Heart left ventricle (tissue), 16 donors: ENCODE results near the gene OSBP2. TPM values are rescaled to one million over a fixed set of nuclear protein-coding genes. Genes with fewer than 3 reads are reported as not detected.

ENCODE experiments used
- ATAC-seq, 4 donors: fragments of 200-7000 bp; cut with Tn5 transposase; one replicate each; pipeline ENCODE4 v1.9.1; 2020 to 2022; ENCODE audit warnings: moderate library complexity in 4 of 4, mild to moderate bottlenecking in 3 of 4, moderate number of reproducible peaks in 1 of 4
- DNase-seq, 5 donors: peaks; one replicate each; pipeline ENCODE4 v3.0.0-alpha.2; 2020
- H3K27ac ChIP-seq, 12 donors: fragments of 200-600 bp; sonication (generic) in 4 of 12; one replicate each; pipeline versions ENCODE4 v1.5.0 to v1.8.0; 2016 to 2022; ENCODE audit warnings: mild to moderate bottlenecking in 2 of 12
- H3K27me3 ChIP-seq, 9 donors: fragments of 200-600 bp; sonication (generic) in 2 of 9; one replicate each; pipeline versions ENCODE4 v1.5.1 to v1.8.0; 2016 to 2022; ENCODE audit warnings: mild to moderate bottlenecking in 3 of 9
- H3K36me3 ChIP-seq, 9 donors: fragments of 200-600 bp; sonication (generic) in 2 of 9; one replicate each; pipeline versions ENCODE4 v1.5.0 to v1.8.0; 2018 to 2022; ENCODE audit warnings: mild to moderate bottlenecking in 2 of 9
- H3K4me1 ChIP-seq, 12 donors: fragments of 200-600 bp; sonication (generic) in 4 of 12; one replicate each; pipeline versions ENCODE4 v1.5.0 to v1.8.0; 2016 to 2022; ENCODE audit warnings: mild to moderate bottlenecking in 3 of 12
- H3K4me3 ChIP-seq, 12 donors: fragments of 200-600 bp; sonication (generic) in 4 of 12; one replicate each; pipeline versions ENCODE4 v1.5.0 to v1.8.0; 2017 to 2022; ENCODE audit warnings: mild to moderate bottlenecking in 9 of 12, moderate library complexity in 4 of 12
- H3K9me3 ChIP-seq, 12 donors: fragments of 200-600 bp; sonication (generic) in 4 of 12; one replicate each; pipeline versions ENCODE4 v1.5.0 to v1.8.0; 2016 to 2022; ENCODE audit warnings: mild to moderate bottlenecking in 1 of 12
- POLR2A ChIP-seq, 2 donors: fragments of 450-650 bp; IDR thresholded peaks; one replicate each; pipeline ENCODE4 v1.6.1; 2017; ENCODE audit warnings: antibody characterized with exemption in 2 of 2, mild to moderate bottlenecking in 2 of 2, moderate library complexity in 2 of 2
- WGBS, 4 donors: extraction: QIAGEN DNeasy Blood & Tissue Kit in 2 of 4; methylation state at CpG; one replicate each; pipeline versions ENCODE4 v1.1.5 to v1.1.7; 2013 to 2018; 5-methylcytosine and 5-hydroxymethylcytosine counted together
- intact Hi-C, 10 donors: fragments of 100-400 bp; cut with DNase I; formaldehyde crosslinking; loops; one replicate each; pipeline versions ENCODE4 v1.11.1 to v1.14.2; 2022
- polyA plus RNA-seq, 2 donors: library from polyadenylated mRNA; stranded (reverse); fragments of 200-250 nt; gene quantifications; one replicate each; pipeline ENCODE4 v1.2.3, GENCODE V29; 2013
- total RNA-seq, 9 donors: library from RNA; depleted of rRNA in 2 of 9; stranded (reverse); fragments of >200 nt in 2 of 9; fragmentation: NEBNext Ultra II Directional in 3 of 9; extraction: Animal tissue kit (Norgen Biotek cat#: 25700) in 3 of 9; gene quantifications; one replicate each; pipeline versions ENCODE4 v1.1.0 to v1.2.4, GENCODE V29; 2016 to 2023
- TF ChIP-seq, protein P1 (sequence below), 12 donors: fragments of 200-600 bp; sonication (generic) in 4 of 12; IDR thresholded peaks; one replicate each; pipeline versions ENCODE4 v1.5.0 to v1.8.0; 2018 to 2022; ENCODE audit warnings: antibody characterized with exemption in 12 of 12, mild to moderate bottlenecking in 5 of 12
- donor health status: ischemic (EF 13 %, LVEDD 7.1; RV severe dilation, severe dysfunction).
- donor health status: healthy with polysubstance abuse.
- donor health status: DM: no; HTN: yes; CAD: no.
- donor health status: DM: no; HTN: no; CAD: no.
- donor health status: ischemic (EF 25% LVEDD 6.9; RV normal size, moderate dysfunction).
- donor health status: ischemic (EF 25% LVEDD 5.7; RV mildly dilated, moderate dysfunction).
- donor health status: healthy.
- donor health status: DM: yes; HTN: yes; CAD: no.
- donor health status: ischemic (EF 35%, LVEDD 5.7; RV mildly dilated, moderate dysfunction).
- donor health status: nonischemic (EF 11% LVEDD 7.7; RV severe dilation, severe dysfunction).
- donor health status: DM: yes; HTN: yes; CAD: no.
- donor health status: PGD.
- donor health status: ischemic (EF 29% LVEDD 5.4; RV normal size, mild dysfunction).
- donor health status: nonischemic (EF 23%, LVEDD 6.1; RV moderate dilation, normal function).

The OSBP2 gene
- total and polyA plus RNA-seq, 11 donors, result 2.0 to 23.5 (median 12.2) TPM

DNA sequence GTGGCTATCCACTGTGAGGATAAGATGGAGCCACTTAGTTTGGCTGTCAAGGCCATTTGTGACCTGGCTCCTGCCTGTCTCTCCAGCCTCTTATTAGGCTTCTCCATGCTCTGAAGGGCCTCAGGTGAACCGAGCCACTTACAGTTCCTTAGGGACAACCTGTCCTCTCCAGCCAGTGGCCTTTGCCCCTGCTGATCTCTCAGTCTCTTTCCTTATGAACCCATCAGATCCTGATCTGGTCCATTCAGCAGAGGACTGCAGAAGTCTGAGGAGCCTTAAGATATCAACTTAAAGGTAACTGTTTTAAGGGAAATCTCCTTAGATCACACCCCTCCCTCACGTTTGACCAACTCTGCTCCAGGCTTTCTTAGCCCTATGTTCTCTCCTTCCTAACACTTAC lies 29.4 kb upstream of the OSBP2 start:
- peaks cover 0 to 30% (median 15%) of the 10 kb centered on the region in 9 donors for H3K36me3 ChIP-seq
- TF ChIP-seq, protein P1, sequence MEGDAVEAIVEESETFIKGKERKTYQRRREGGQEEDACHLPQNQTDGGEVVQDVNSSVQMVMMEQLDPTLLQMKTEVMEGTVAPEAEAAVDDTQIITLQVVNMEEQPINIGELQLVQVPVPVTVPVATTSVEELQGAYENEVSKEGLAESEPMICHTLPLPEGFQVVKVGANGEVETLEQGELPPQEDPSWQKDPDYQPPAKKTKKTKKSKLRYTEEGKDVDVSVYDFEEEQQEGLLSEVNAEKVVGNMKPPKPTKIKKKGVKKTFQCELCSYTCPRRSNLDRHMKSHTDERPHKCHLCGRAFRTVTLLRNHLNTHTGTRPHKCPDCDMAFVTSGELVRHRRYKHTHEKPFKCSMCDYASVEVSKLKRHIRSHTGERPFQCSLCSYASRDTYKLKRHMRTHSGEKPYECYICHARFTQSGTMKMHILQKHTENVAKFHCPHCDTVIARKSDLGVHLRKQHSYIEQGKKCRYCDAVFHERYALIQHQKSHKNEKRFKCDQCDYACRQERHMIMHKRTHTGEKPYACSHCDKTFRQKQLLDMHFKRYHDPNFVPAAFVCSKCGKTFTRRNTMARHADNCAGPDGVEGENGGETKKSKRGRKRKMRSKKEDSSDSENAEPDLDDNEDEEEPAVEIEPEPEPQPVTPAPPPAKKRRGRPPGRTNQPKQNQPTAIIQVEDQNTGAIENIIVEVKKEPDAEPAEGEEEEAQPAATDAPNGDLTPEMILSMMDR (IDR thresholded peaks at IDR 0.05), result no peak
- no peak for TF ChIP-seq POLR2A (IDR thresholded peaks at IDR 0.05)
- no peak for ATAC-seq
- no peaks in the 10 kb centered on the region for H3K9me3 ChIP-seq
- H3K4me3 ChIP-seq, result no peak overlapping the region
- peaks cover 0 to 19% (median 11%) of the 10 kb centered on the region in 12 donors for H3K4me1 ChIP-seq
- intact Hi-C loops, result no loop called here
- no peaks in the 10 kb centered on the region for H3K27me3 ChIP-seq
- no peak for DNase-seq
- no peak overlapping the region for H3K27ac ChIP-seq
- 85 to 97% (median 91%) methylated on average over 2 of the region's 2 CpGs for WGBS, 4 donors

DNA sequence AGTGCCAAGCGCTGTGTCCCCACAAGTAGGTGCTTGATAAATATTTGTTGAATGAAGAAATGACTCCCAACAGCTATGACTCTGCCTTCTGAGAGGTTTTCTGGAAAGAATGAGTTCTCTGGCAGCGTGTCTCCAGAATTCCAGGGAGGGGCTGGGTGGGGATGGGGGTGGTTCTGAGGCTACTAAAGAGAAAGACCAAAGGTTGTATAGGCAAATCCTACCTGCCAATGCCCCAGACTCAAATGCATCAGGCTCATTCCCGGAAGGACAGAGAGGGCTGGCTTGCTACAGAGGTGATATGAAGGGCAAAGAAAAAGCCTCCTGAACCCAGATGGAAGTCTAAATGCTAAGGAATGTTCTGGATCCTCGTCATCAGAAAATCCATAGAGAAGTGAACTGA lies 28.9 kb upstream of the OSBP2 start:
- intact Hi-C loops, result loop anchor here in 3 of 10 donors (2.0 kb wide), 1 partner anchor 31 kb away; the partner anchor contains the start of gene SLC35E4 (in 3 of the 3)
- Histone ChIP-seq H3K27ac (no peak overlapping the region), H3K27me3 (no peaks in the 10 kb centered on the region), H3K9me3 (no peaks in the 10 kb centered on the region), H3K36me3 (peaks cover 0 to 27% (median 15%) of the 10 kb centered on the region in 9 donors), H3K4me3 (no peak overlapping the region), H3K4me1 (peaks cover 0 to 19% (median 11%) of the 10 kb centered on the region in 12 donors)
- DNase-seq, result no peak
- TF ChIP-seq, protein P1 (IDR thresholded peaks at IDR 0.05), result no peak
- no peak for TF ChIP-seq POLR2A (IDR thresholded peaks at IDR 0.05)
- 93 to 98% (median 95%) methylated on average over 4 of the region's 4 CpGs for WGBS, 4 donors
- no peak for ATAC-seq

DNA sequence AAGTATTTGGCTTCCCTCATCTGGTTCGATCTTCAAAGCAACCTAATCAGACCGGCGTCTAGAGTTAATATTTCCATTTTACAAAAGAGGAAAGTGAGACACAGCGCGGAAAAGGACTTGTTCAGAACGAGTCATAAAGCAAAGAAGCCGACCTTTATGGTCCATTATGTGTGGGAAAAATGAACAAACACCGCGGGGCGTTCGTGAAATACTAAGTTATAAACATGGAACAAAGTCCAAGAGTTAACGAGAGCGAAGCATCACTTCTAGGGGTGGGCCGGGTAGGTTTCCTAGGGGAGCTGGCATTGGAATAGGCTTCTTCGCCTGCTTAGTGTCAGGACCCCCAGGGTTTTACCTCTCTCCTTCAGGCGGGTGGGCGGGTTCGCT lies 27.6 kb upstream of the OSBP2 start:
- H3K27ac ChIP-seq, result peak overlapping the region in 9 of 12 donors; percentile 28 to 71 (median 60)
- peak overlapping the region; percentile 48 to 87 (median 76) for H3K4me3 ChIP-seq
- H3K4me1 ChIP-seq, result peaks cover 0 to 19% (median 11%) of the 10 kb centered on the region in 12 donors
- DNase-seq, result no peak
- ATAC-seq, result peak in 2 of 4 donors; percentile 2 to 12
- 2 to 3% (median 2%) methylated on average over 15 to 18 of the region's 18 CpGs for WGBS, 4 donors
- TF ChIP-seq, protein P1 (IDR thresholded peaks at IDR 0.05), result no peak
- H3K9me3 ChIP-seq, result no peaks in the 10 kb centered on the region
- intact Hi-C loops, result loop anchor here in 3 of 10 donors (2.0 kb wide), 1 partner anchor 32 kb away; the partner anchor contains the start of gene SLC35E4 (in 3 of the 3)
- H3K27me3 ChIP-seq, result no peaks in the 10 kb centered on the region
- peaks cover 0 to 24% (median 13%) of the 10 kb centered on the region in 9 donors for H3K36me3 ChIP-seq

DNA sequence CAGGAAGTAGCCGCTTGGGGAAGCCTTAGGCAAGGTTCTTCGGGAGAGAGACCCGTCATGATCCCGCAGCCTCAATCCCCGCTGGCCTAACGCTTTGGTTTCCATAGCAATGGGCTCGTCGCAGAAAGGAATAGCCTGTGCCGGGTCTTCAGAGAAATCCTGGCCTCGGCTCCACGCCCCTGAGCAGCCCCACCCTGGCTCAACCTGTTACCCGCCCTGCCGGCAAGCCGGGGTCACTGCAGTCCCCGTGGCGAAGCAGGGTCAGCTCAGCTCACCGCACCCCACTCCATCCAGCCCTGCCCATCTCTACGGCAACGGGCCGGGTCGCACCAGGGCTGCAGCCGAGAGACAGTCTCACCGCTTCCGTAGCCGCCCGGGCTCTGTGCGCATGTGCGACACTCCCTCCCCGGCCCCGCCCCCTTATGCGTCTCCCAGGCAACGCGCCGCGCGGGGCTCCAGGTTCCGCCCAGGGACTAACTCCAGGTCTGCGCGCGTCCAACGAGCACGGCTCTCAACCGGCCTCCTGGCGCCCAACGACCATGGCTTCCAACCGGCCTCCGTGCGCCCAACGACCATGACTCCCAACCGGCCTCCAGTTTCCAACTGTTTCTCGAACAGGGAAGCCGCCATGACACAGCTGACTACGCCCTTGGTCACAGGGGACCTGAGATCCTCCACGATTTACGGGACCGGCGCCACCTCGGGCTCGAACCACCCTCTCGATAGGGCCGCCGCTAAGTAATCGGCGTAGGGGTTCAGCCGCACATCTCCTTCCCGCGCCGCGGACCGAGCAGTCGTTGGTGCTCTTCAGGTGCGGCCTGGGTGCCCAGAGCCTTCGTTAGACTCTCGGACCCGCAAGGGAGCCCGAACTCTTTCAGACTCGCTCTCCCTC lies 26.9 kb upstream of the OSBP2 start, which contains the start of gene DUSP18:
Gene DUSP18 (minus strand): TSS at position 382 of the 892 bp plus-strand sequence. CDS start 3,872 bp downstream, outside the sequence.
- H3K27ac ChIP-seq, result peak within 1 kb of the TSS in 10 of 12 donors; percentile 9 to 71 (median 53)
- peak; percentile 97 to 100 (median 99) for ATAC-seq
- TF ChIP-seq, protein P1 (IDR thresholded peaks at IDR 0.05), result peak in 10 of 12 donors; percentile 17 to 53 (median 35)
- peak in 1 of 2 donors; percentile 72 for TF ChIP-seq POLR2A (IDR thresholded peaks at IDR 0.05)
- intact Hi-C loops, result loop anchor here in 3 of 10 donors (2.0 kb wide), 1 partner anchor 33 kb away; the partner anchor contains the start of gene SLC35E4 (in 3 of the 3)
- 1% methylated on average over 58 to 77 of the region's 77 CpGs for WGBS, 4 donors
- H3K4me3 ChIP-seq, result peak within 1 kb of the TSS; percentile 48 to 87 (median 76)
- no peaks in the 10 kb centered on the region for H3K27me3 ChIP-seq
- peaks cover 0 to 19% (median 11%) of the 10 kb centered on the region in 12 donors for H3K4me1 ChIP-seq
- DNase-seq, result peak; percentile 92 to 98 (median 94)
- H3K9me3 ChIP-seq, result no peaks in the 10 kb centered on the region
- peaks cover 0 to 17% (median 8%) of the 10 kb centered on the region in 9 donors for H3K36me3 ChIP-seq
